ENCODE data around the gene PHF21B. TPM values are rescaled to one million over a fixed set of nuclear protein-coding genes. Genes with fewer than 3 reads are reported as not detected.
"Not testable (repeated sequence)": the region's sequence is repeated elsewhere in the genome, so short reads cannot be mapped to it uniquely, and the experiment has no call there.

The PHF21B gene
- total and polyA plus RNA-seq, 4 donors, result 3.3 to 12.7 (median 9.2) TPM

GRCh38 chr22:44861245-44861644 lies 148.6 kb downstream of the PHF21B start:
- no peak for DNase-seq (ENCODE audit: low read depth in 4 of 6, low spot score in 6 of 6)
- Histone ChIP-seq H3K27me3 (ENCODE audit: control insufficient read depth, insufficient read depth, low read length) (no peaks in the 10 kb centered on the region), H3K9me3 (ENCODE audit: control insufficient read depth, insufficient read depth, low read length) (no peaks in the 10 kb centered on the region), H3K27ac (ENCODE audit: low read depth, low read length) (no peak overlapping the region), H3K4me1 (ENCODE audit: control insufficient read depth, insufficient read depth, low read length) (no peaks in the 10 kb centered on the region), H3K36me3 (ENCODE audit: control insufficient read depth, insufficient read depth, low read length) (peaks cover 29% of the 10 kb centered on the region), H3K4me3 (ENCODE audit: low read depth, low read length) (no peak overlapping the region)
- 88% methylated on average over 6 of the region's 7 CpGs for WGBS (ENCODE audit: insufficient coverage)

DNA sequence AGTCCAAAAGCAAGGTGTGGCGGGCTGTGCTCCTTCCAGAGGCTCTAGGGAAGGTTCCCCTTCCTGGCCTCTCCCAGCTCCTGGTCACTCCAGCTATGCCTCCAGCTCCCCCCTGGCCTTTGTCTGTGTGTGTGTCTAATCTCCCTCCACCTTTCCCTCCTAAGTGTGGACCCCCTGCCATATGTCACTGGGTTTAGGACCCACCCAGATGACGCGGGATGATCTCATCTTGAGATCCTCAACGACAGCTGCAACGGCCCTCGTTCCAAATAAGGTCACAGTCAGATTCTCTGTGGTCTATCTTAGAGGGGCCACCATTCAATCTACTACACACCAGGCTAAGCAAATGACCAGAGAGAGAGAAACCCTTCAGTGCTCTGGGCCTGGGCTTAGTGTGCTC lies 149.5 kb downstream of the PHF21B start:
- H3K4me3 ChIP-seq (ENCODE audit: low read depth, low read length), result no peak overlapping the region
- no peaks in the 10 kb centered on the region for H3K9me3 ChIP-seq (ENCODE audit: control insufficient read depth, insufficient read depth, low read length)
- no peak overlapping the region for H3K27ac ChIP-seq (ENCODE audit: low read depth, low read length)
- no peaks in the 10 kb centered on the region for H3K27me3 ChIP-seq (ENCODE audit: control insufficient read depth, insufficient read depth, low read length)
- no peak for DNase-seq (ENCODE audit: low read depth in 4 of 6, low spot score in 6 of 6)
- WGBS (ENCODE audit: insufficient coverage), result 72% methylated on average over 6 of the region's 6 CpGs
- peaks cover 25% of the 10 kb centered on the region for H3K36me3 ChIP-seq (ENCODE audit: control insufficient read depth, insufficient read depth, low read length)
- no peaks in the 10 kb centered on the region for H3K4me1 ChIP-seq (ENCODE audit: control insufficient read depth, insufficient read depth, low read length)

GRCh38 chr22:44859641-44860040 lies 150.2 kb downstream of the PHF21B start:
- Histone ChIP-seq H3K36me3 (ENCODE audit: control insufficient read depth, insufficient read depth, low read length) (peaks cover 21% of the 10 kb centered on the region), H3K4me3 (ENCODE audit: low read depth, low read length) (no peak overlapping the region), H3K9me3 (ENCODE audit: control insufficient read depth, insufficient read depth, low read length) (no peaks in the 10 kb centered on the region), H3K27ac (ENCODE audit: low read depth, low read length) (no peak overlapping the region), H3K27me3 (ENCODE audit: control insufficient read depth, insufficient read depth, low read length) (no peaks in the 10 kb centered on the region), H3K4me1 (ENCODE audit: control insufficient read depth, insufficient read depth, low read length) (no peaks in the 10 kb centered on the region)
- WGBS (ENCODE audit: insufficient coverage), result 92% methylated on average over 8 of the region's 13 CpGs
- DNase-seq (ENCODE audit: low read depth in 4 of 6, low spot score in 6 of 6), result no peak

DNA sequence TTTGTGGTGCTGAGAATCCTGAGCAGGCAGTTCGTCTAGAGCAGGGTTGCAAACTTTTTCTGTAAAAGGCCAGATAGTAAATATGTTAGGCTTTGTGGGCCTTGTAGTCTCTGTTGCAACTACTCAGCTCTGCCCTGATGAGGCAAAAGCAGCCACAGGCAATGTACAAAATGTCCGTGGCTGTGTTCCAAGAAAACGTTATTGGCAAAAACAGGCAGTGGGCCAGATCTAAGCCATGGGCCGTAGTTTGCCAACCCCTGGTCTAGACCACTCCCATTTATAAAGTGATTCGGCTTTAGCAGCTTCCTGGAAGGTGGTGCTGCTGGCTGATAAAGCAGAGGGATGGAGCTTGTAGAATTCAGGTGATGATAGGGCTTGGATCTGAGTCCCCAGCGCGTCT lies 151.0 kb downstream of the PHF21B start:
- peaks cover 21% of the 10 kb centered on the region for H3K36me3 ChIP-seq (ENCODE audit: control insufficient read depth, insufficient read depth, low read length)
- H3K4me1 ChIP-seq (ENCODE audit: control insufficient read depth, insufficient read depth, low read length); H3K9me3 ChIP-seq (ENCODE audit: control insufficient read depth, insufficient read depth, low read length); DNase-seq (ENCODE audit: low read depth in 4 of 6, low spot score in 6 of 6); H3K27me3 ChIP-seq (ENCODE audit: control insufficient read depth, insufficient read depth, low read length); H3K4me3 ChIP-seq (ENCODE audit: low read depth, low read length); H3K27ac ChIP-seq (ENCODE audit: low read depth, low read length): not testable (repeated sequence)
- 73% methylated on average over 3 of the region's 7 CpGs for WGBS (ENCODE audit: insufficient coverage)

- no peak for DNase-seq (ENCODE audit: low read depth in 4 of 6, low spot score in 6 of 6)
- H3K27ac ChIP-seq (ENCODE audit: low read depth, low read length), result no peak overlapping the region
- WGBS (ENCODE audit: insufficient coverage), result 86% methylated on average over 2 of the region's 5 CpGs
- H3K4me3 ChIP-seq (ENCODE audit: low read depth, low read length), result no peak overlapping the region
- H3K27me3 ChIP-seq (ENCODE audit: control insufficient read depth, insufficient read depth, low read length), result no peaks in the 10 kb centered on the region
- H3K9me3 ChIP-seq (ENCODE audit: control insufficient read depth, insufficient read depth, low read length), result no peaks in the 10 kb centered on the region
- H3K36me3 ChIP-seq (ENCODE audit: control insufficient read depth, insufficient read depth, low read length), result peaks cover 3% of the 10 kb centered on the region
- no peaks in the 10 kb centered on the region for H3K4me1 ChIP-seq (ENCODE audit: control insufficient read depth, insufficient read depth, low read length)
Observed at GRCh38 chr22:44855855-44856254, 153.9 kb downstream of the PHF21B start.

GRCh38 chr22:44854641-44855040 lies 155.2 kb downstream of the PHF21B start:
- not testable (repeated sequence) for H3K36me3 ChIP-seq (ENCODE audit: control insufficient read depth, insufficient read depth, low read length); H3K27me3 ChIP-seq (ENCODE audit: control insufficient read depth, insufficient read depth, low read length); H3K4me3 ChIP-seq (ENCODE audit: low read depth, low read length); H3K27ac ChIP-seq (ENCODE audit: low read depth, low read length); H3K9me3 ChIP-seq (ENCODE audit: control insufficient read depth, insufficient read depth, low read length); DNase-seq (ENCODE audit: low read depth in 4 of 6, low spot score in 6 of 6); H3K4me1 ChIP-seq (ENCODE audit: control insufficient read depth, insufficient read depth, low read length)
- WGBS (ENCODE audit: insufficient coverage), result 96% methylated on average over 5 of the region's 8 CpGs

DNA sequence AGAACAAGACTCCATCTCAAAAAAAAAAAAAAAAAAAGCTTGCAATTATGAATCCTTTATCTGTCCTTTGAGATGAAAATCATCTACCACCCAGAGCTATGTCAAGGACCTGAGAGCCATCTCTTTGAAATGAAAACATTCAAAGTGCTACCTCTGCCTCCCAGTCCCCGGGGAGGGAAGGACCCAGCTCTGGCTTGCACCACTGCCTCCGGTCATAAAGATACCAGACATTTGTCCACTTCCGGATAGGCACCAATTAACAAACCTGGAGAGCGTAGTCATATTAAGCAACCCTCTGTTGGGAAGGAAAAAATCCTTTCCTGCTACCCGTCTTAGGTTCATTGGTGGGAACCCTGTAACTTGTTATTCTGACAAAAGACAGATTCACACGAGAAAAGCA lies 158.9 kb downstream of the PHF21B start:
- no peak for DNase-seq (ENCODE audit: low read depth in 4 of 6, low spot score in 6 of 6)
- H3K9me3 ChIP-seq (ENCODE audit: control insufficient read depth, insufficient read depth, low read length), result no peaks in the 10 kb centered on the region
- no CpG with 5 or more reads among the region's 6 CpGs for WGBS (ENCODE audit: insufficient coverage)

GRCh38 chr22:44848791-44849420 lies 160.9 kb downstream of the PHF21B start:
- H3K9me3 ChIP-seq (ENCODE audit: control insufficient read depth, insufficient read depth, low read length), result no peaks in the 10 kb centered on the region
- no peak for DNase-seq (ENCODE audit: low read depth in 4 of 6, low spot score in 6 of 6)
- H3K27ac ChIP-seq (ENCODE audit: low read depth, low read length), result no peak overlapping the region
- H3K4me3 ChIP-seq (ENCODE audit: low read depth, low read length), result no peak overlapping the region
- H3K4me1 ChIP-seq (ENCODE audit: control insufficient read depth, insufficient read depth, low read length), result peaks cover 19% of the 10 kb centered on the region
- 92% methylated on average over 15 of the region's 21 CpGs for WGBS (ENCODE audit: insufficient coverage)
- no peaks in the 10 kb centered on the region for H3K27me3 ChIP-seq (ENCODE audit: control insufficient read depth, insufficient read depth, low read length)
- peaks cover 7% of the 10 kb centered on the region for H3K36me3 ChIP-seq (ENCODE audit: control insufficient read depth, insufficient read depth, low read length)

More for the DNA sequence above, 158.9 kb downstream of the PHF21B start:
- Histone ChIP-seq H3K4me1 (ENCODE audit: control insufficient read depth, insufficient read depth, low read length) (peaks cover 19% of the 10 kb centered on the region), H3K36me3 (ENCODE audit: control insufficient read depth, insufficient read depth, low read length) (peaks cover 6% of the 10 kb centered on the region), H3K27me3 (ENCODE audit: control insufficient read depth, insufficient read depth, low read length) (no peaks in the 10 kb centered on the region), H3K4me3 (ENCODE audit: low read depth, low read length) (no peak overlapping the region), H3K27ac (ENCODE audit: low read depth, low read length) (no peak overlapping the region)

GRCh38 chr22:44848296-44848741 lies 161.5 kb downstream of the PHF21B start:
- Histone ChIP-seq H3K27ac (ENCODE audit: low read depth, low read length) (no peak overlapping the region), H3K36me3 (ENCODE audit: control insufficient read depth, insufficient read depth, low read length) (peaks cover 7% of the 10 kb centered on the region), H3K4me3 (ENCODE audit: low read depth, low read length) (no peak overlapping the region), H3K27me3 (ENCODE audit: control insufficient read depth, insufficient read depth, low read length) (no peaks in the 10 kb centered on the region), H3K9me3 (ENCODE audit: control insufficient read depth, insufficient read depth, low read length) (no peaks in the 10 kb centered on the region), H3K4me1 (ENCODE audit: control insufficient read depth, insufficient read depth, low read length) (peaks cover 19% of the 10 kb centered on the region)
- WGBS (ENCODE audit: insufficient coverage), result 69% methylated on average over 12 of the region's 14 CpGs
- DNase-seq (ENCODE audit: low read depth in 4 of 6, low spot score in 6 of 6), result no peak

- Histone ChIP-seq H3K27ac (ENCODE audit: low read depth, low read length) (no peak overlapping the region), H3K27me3 (ENCODE audit: control insufficient read depth, insufficient read depth, low read length) (no peaks in the 10 kb centered on the region), H3K36me3 (ENCODE audit: control insufficient read depth, insufficient read depth, low read length) (peaks cover 7% of the 10 kb centered on the region), H3K4me3 (ENCODE audit: low read depth, low read length) (no peak overlapping the region), H3K4me1 (ENCODE audit: control insufficient read depth, insufficient read depth, low read length) (peaks cover 19% of the 10 kb centered on the region), H3K9me3 (ENCODE audit: control insufficient read depth, insufficient read depth, low read length) (no peaks in the 10 kb centered on the region)
- WGBS (ENCODE audit: insufficient coverage), result 95% methylated on average over 14 of the region's 18 CpGs
- DNase-seq (ENCODE audit: low read depth in 4 of 6, low spot score in 6 of 6), result no peak
Observed at GRCh38 chr22:44847892-44848291, 161.9 kb downstream of the PHF21B start.

Data from spinal cord (tissue), 10 donors.